Mononuclear cell (primary cell): ENCODE data around the gene CRIM1. TPM values are rescaled to one million over a fixed set of nuclear protein-coding genes. Genes with fewer than 3 reads are reported as not detected.

Experiments used
- H3K27me3 ChIP-seq: 2 replicates; pipeline ENCODE4 v1.6.0; 2011; ENCODE audit warnings: low read length, control low read depth; ENCODE audit not compliant: insufficient read depth
- H3K4me1 ChIP-seq: 2 replicates; pipeline ENCODE4 v1.5.1; 2011; ENCODE audit warnings: mild to moderate bottlenecking, low read length, control low read depth; ENCODE audit not compliant: insufficient read depth
- H3K4me3 ChIP-seq: 2 replicates; pipeline ENCODE4 v1.5.1; 2011; ENCODE audit warnings: mild to moderate bottlenecking, low read length, moderate library complexity
- H3K9me3 ChIP-seq: 2 replicates; pipeline ENCODE4 v1.5.1; 2011; ENCODE audit warnings: low read depth, mild to moderate bottlenecking, control low read depth, low read length
- total RNA-seq: library from RNA; depleted of rRNA; stranded (reverse); fragments of >200 nt; gene quantifications from one replicate; pipeline ENCODE4 v1.2.3, GENCODE V29; 2012

Gene CRIM1
- total RNA-seq, 1 donor = 2.7 TPM

DNA sequence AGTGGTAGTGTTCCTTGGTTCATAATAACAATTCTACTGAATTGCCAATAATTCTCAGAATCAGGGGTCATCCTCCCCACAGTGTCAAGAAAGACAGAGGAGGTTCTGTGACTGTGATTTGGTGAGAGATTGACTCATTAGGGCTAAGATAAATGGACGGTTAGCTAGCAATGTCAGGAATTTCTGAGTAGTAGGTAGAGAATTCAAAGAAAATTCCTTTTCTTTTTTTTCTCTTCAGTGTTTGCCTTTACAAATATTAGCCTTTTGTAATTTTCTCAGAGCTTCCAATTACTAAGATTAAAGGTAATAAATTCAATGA is 16.8 kb upstream of the CRIM1 start:
- H3K27me3 ChIP-seq = no peaks in the 10 kb centered on the region

DNA sequence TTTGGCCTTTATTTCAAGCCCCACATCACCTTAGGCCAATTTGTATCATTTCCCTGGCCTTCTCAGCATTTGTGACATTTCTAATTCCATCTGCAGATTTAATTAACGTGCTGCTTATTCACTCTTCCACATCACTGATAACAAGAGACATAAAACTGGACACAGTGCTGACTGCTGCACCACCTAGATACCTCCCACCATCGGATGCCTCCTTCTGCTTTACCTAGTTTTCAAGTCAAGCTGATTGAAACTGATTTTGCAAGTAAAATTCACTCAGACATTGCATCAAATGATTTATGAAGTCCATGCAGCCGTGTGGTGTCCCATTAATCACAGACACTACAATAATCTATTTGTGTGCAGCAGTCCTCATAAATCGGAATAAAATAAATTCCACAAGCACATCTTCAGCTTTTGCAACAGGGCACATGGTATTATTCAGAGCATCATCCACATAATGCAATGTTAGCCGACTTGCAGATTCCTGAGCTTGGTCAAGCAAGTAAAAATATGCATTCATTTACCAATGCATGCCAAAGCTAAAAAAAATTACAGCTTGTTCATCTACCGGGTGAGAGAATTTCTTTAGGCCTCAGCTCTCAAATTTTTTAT is 15.9 kb upstream of the CRIM1 start:
- no peaks in the 10 kb centered on the region for H3K9me3 ChIP-seq
- no peaks in the 10 kb centered on the region for H3K4me1 ChIP-seq
- H3K4me3 ChIP-seq = no peak overlapping the region
- H3K27me3 ChIP-seq = no peaks in the 10 kb centered on the region

More for the DNA sequence above, 16.8 kb upstream of the CRIM1 start:
- H3K9me3 ChIP-seq = no peaks in the 10 kb centered on the region
- H3K4me3 ChIP-seq = no peak overlapping the region
- H3K4me1 ChIP-seq = no peaks in the 10 kb centered on the region

DNA sequence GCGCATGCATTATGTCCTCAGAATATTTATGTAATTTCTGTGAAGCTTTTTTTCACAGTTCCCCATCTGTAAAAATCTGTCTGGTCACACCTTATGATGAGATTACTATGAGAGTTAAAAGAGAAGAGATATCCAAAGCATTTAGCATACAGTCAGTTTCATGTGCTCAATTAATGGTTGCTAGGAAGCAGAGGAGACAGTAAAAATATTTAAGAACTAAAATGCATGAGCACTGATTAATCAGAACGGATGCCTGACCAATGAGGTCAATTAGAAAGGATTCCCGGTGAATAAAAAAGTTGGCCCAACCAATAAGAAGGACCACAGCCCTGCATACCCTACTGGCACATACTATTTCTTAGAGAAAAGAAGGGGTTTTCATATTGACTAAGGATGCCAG is 12.0 kb upstream of the CRIM1 start:
- Histone ChIP-seq H3K9me3 (no peaks in the 10 kb centered on the region), H3K4me1 (no peaks in the 10 kb centered on the region), H3K27me3 (no peaks in the 10 kb centered on the region), H3K4me3 (no peak overlapping the region)

DNA sequence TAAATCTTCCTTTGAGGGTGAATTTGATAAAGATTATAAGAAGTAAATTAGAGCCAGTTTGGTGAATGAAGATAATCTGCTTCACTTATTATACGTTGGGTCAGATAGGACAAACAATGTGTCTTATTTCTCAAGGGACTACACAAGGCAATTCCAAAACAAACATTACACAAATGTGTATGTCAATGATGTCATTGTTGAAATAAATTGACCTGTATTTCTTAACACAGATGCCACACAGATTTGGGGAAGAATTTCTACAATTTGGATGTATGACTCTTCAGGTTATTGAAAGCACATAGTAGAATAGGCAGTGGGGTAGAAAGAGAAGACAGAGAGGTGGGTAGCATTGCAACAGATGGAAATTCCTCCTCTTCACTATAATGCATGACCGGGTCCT is 6.9 kb upstream of the CRIM1 start:
- peaks cover 24% of the 10 kb centered on the region for H3K4me1 ChIP-seq
- no peaks in the 10 kb centered on the region for H3K27me3 ChIP-seq
- H3K9me3 ChIP-seq = no peaks in the 10 kb centered on the region
- no peak overlapping the region for H3K4me3 ChIP-seq

DNA sequence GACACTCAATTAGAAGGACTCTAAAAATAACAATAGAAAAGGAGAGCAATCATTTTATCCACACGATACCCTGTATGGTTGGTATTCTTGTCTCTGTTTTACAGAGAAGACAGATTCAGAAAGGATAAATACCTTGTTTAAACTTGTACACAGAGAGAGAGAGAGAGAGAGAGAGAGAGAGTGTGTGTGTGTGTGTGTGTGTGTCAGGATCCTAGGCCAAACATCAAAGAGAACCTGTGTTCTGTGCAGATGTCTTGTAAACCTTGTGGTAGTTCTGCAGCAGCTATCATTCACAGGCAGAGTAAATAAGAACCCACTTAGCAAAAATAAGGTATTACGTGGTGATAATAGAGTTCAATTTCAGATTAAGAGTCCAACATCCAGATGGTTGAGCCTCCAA is 4.3 kb upstream of the CRIM1 start:
- H3K9me3 ChIP-seq = no peaks in the 10 kb centered on the region
- no peak overlapping the region for H3K4me3 ChIP-seq
- H3K4me1 ChIP-seq = peaks cover 29% of the 10 kb centered on the region
- H3K27me3 ChIP-seq = peaks cover 9% of the 10 kb centered on the region

DNA sequence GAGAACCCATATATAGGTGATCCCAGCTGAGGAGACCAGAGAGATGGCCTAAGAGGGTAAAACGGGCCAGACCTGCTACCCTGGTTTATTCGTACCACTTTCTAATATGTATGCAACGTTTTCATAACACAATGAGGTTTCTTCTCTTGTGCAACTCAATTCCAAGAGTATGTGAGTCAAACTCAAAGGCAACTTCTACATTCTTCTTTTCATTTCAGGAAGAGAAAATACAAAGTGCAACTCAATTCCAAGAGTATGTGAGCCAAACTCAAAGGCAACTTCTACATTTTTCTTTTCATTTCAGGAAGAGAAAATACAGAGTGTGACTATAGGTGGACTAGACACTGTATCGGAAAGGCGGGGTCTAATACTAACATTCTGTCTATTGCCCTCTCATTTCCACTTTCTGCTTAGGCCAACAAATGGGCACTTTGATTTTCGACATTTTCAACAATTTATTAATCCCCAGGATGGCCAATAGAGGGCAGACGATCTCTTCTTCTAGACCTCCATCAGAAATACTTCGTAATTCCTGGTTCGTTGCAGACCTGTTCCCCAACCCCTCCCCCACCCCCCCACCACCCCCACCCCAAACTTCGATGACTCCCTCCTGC is 3.7 kb upstream of the CRIM1 start:
- H3K4me1 ChIP-seq = peaks cover 35% of the 10 kb centered on the region
- no peaks in the 10 kb centered on the region for H3K9me3 ChIP-seq
- H3K4me3 ChIP-seq = no peak overlapping the region
- H3K27me3 ChIP-seq = peaks cover 13% of the 10 kb centered on the region

DNA sequence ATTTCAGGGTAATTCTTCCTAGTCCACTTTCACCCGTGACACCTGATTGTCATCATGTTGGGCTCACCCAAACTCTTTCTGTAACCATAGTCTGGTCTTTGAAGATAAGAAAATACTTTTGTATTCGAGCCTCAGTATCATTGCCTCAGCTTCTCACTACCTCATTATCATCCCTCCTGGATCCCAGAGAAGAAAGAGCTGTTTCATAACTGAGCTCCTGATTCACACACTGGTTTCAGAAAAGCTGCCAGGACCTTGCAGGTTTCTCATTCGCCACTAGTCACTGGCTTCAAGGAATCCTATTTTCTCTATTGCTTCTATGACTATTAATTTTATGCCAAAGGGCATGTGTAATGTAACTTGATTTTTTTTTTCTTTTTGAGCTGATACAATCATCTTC is 2.9 kb upstream of the CRIM1 start:
- Histone ChIP-seq H3K27me3 (peaks cover 21% of the 10 kb centered on the region), H3K4me3 (no peak overlapping the region), H3K9me3 (no peaks in the 10 kb centered on the region), H3K4me1 (peaks cover 43% of the 10 kb centered on the region)

DNA sequence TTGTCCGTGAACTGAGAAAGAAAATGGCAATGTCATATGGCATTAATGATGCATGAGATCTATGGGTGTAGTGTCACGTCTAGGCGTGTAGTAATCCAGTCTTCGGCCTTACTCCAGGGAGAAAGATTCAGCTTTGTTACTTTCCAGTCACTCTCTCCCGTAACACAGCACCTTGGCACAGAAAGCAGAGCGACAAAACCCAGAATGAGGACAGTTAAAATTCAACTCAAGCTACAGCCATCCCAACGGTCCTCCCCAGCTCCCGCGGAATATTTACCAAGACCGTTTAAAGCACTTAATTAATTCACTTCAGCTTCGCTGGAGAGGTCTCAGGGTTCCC is 797 bp upstream of the CRIM1 start:
- H3K27me3 ChIP-seq = peaks cover 34% of the 10 kb centered on the region
- H3K9me3 ChIP-seq = no peaks in the 10 kb centered on the region
- H3K4me1 ChIP-seq = peaks cover 51% of the 10 kb centered on the region
- no peak overlapping the region for H3K4me3 ChIP-seq

DNA sequence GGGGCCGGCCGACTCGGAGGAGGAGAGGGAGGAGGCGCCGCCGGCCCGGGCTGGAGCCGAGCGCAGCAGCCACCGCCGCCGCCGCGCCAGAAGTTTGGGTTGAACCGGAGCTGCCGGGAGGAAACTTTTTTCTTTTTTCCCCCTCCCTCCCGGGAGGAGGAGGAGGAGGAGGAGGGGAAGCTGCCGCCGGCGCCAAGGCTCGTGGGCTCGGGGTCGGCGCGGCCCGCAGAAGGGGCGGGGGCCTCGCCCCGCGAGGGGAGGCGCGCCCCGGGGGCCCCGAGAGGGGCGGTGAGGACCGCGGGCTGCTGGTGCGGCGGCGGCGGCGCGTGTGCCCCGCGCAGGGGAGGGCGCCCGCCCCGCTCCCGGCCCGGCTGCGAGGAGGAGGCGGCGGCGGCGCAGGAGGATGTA is 316 bp downstream of the CRIM1 start:
- no peaks in the 10 kb centered on the region for H3K9me3 ChIP-seq
- peaks cover 34% of the 10 kb centered on the region for H3K27me3 ChIP-seq
- H3K4me3 ChIP-seq = peak overlapping the region; percentile 37
- peaks cover 51% of the 10 kb centered on the region for H3K4me1 ChIP-seq

DNA sequence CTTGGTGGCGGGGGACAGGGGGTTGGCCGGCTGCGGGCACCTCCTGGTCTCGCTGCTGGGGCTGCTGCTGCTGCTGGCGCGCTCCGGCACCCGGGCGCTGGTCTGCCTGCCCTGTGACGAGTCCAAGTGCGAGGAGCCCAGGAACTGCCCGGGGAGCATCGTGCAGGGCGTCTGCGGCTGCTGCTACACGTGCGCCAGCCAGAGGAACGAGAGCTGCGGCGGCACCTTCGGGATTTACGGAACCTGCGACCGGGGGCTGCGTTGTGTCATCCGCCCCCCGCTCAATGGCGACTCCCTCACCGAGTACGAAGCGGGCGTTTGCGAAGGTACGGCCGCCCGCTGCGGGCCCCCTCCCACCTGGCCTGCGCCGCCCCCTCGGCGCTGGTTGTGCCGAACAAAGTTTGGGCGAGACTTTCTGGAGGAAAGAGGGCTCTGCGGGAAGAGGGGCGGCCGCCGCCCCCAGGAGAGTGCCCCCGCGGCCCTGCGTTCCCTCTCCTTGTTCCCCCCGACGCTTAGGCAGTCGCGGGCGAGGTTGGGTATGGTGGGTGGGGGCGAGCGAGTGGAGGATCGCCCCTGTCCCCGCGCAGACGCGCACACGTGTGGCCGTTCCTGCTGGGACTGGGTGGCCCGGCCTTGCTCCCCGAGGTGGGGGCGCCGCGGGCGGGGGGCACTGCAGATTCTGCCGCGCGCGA is 866 bp downstream of the CRIM1 start:
- Histone ChIP-seq H3K4me1 (peaks cover 47% of the 10 kb centered on the region), H3K9me3 (no peaks in the 10 kb centered on the region), H3K27me3 (peaks cover 34% of the 10 kb centered on the region), H3K4me3 (peak overlapping the region; percentile 37)

DNA sequence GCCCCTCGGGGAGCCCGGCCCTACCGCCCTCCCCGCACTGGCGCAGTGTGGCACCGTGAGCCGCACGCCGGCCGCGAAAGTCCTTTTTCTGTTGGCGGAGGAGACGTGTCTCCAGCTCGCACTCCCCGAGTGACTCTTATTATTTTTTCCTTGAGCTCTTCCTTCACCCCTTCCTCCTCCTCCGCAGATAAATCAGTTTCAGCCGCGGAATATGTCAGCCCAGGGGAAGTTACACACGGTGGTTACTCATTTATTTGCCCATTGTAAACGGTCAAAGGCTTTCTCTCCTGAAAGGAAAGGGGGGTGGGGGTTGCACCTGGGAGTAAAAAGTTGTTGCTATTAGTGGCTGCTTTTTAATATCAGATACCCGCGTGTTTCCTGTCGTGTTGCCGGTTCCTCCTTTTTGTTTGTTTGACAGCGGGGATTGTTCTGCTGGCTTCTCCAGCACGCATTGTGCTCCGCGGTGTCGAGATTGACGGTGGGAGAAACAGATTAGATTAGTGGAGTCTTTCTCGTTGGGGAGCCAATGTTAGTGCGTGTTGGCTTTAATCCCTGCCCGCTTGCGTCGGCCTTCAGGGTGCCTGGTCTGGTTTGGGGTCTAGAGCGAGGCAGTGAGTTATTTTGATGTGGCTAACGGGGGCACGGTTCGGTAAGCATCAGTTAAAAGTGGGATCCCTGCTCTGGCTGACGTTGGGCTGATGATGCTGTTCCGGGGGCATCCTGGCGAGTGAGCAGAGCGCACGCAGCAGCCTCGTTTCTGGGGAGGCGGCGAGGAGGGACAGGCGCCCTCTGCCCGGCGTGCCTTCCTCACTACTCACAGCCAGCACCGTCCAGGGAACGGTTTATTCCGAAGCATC is 1.6 kb downstream of the CRIM1 start:
- peak overlapping the region; percentile 37 for H3K4me3 ChIP-seq

DNA sequence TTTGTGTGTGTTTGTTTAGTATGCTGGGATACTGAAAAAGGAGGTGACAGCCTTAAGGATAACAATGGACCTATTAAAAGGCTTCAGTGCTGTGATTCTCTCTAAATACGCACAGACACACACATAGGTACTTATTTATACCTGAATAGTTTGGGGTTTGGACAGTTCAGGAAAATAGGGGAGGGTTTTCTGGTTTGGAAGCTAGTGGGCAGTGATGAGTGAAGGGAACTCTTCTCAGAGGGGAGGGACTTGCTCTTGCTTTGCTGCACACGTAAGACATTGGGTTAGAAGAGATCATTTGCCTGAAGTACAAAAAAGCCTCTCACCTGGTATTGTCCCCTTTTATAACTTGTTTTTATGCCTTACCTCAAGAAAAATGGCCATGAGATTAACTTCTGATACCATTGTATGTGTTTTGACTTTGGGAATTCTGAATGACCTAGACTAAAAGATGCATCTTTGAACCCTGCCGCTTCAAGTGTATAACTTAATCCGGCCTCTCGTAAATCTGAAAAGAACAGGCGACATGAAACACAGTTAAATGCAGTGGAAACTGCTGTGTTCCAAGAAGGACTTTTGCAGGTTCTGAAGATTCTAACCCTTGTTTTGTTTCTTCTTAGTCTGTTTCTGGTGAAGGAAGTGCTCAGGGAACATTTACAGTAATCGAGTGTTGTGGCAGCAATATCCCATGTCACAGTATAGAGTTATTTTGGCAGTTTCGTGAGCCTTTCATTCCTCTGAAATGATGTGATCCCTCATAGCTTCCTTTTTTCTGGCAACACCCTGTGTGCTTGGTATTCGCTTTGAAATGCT is 2.5 kb downstream of the CRIM1 start:
- peaks cover 33% of the 10 kb centered on the region for H3K4me1 ChIP-seq
- peak overlapping the region; percentile 37 for H3K4me3 ChIP-seq
- no peaks in the 10 kb centered on the region for H3K9me3 ChIP-seq
- peaks cover 34% of the 10 kb centered on the region for H3K27me3 ChIP-seq

More for the DNA sequence above, 1.6 kb downstream of the CRIM1 start:
- H3K27me3 ChIP-seq = peaks cover 34% of the 10 kb centered on the region
- peaks cover 41% of the 10 kb centered on the region for H3K4me1 ChIP-seq
- H3K9me3 ChIP-seq = no peaks in the 10 kb centered on the region

DNA sequence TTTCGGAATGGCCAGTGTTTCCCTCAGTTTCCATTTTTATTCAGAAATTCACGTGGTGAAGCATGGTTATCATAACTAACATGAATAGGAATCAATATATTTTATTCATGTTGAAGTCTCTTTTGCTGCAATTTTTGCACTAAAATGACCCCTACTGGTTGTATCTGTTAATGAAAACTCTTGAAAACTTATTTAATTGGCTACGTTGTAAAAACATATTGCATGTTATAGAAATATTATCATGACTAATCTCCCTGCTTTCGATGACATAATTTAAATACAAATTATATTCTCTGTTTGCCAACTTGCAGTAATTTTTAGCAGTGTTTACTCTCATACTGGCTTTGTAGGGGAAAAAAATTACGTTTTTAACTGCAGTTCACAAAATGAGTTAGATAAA is 3.5 kb downstream of the CRIM1 start:
- Histone ChIP-seq H3K4me3 (no peak overlapping the region), H3K9me3 (no peaks in the 10 kb centered on the region), H3K27me3 (peaks cover 34% of the 10 kb centered on the region), H3K4me1 (peaks cover 27% of the 10 kb centered on the region)

DNA sequence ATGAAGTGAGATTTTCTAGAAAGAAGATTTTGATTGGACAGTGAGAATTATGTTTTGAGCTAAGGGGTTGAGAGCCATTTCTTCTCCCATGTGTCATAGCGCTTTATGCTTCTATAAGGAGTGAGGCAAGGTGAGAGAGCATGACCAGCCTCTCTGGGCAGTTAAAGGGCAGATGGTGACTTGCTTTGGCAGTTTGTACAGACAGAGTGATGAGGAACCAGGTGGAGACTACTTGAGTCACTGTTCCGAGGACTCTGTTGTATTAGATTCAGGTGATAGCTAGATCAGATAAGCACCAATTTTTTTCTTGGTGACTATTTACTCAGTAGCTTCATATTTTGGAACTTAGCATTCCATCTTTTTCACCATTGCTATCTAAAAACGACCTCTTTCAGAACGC is 4.5 kb downstream of the CRIM1 start:
- peaks cover 26% of the 10 kb centered on the region for H3K27me3 ChIP-seq
- no peaks in the 10 kb centered on the region for H3K9me3 ChIP-seq
- H3K4me1 ChIP-seq = peaks cover 25% of the 10 kb centered on the region
- H3K4me3 ChIP-seq = no peak overlapping the region
